Progenitor cell of endocrine pancreas (in vitro differentiated cells): ENCODE results near the gene KIFAP3. TPM values are rescaled to one million over a fixed set of nuclear protein-coding genes. Genes with fewer than 3 reads are reported as not detected.
"Not testable (repeated sequence)": the region's sequence is repeated elsewhere in the genome, so short reads cannot be mapped to it uniquely, and the experiment has no call there.

Source experiments
- DNase-seq: peaks from one replicate; pipeline ENCODE4 v3.0.0; 2021; ENCODE audit warnings: low spot score; ENCODE audit not compliant: unreplicated experiment
- H3K27ac Mint-ChIP-seq: 2 replicates; pipeline ENCODE4 v1.8.0; 2021; ENCODE audit warnings: mild to moderate bottlenecking, moderate library complexity, mixed read lengths
- H3K27me3 Mint-ChIP-seq: 2 replicates; pipeline ENCODE4 v1.8.0; 2021; ENCODE audit warnings: mixed read lengths
- H3K36me3 Mint-ChIP-seq: 2 replicates; pipeline ENCODE4 v1.8.0; 2022; ENCODE audit warnings: mixed read lengths; ENCODE audit not compliant: insufficient read depth
- H3K4me1 Mint-ChIP-seq: 2 replicates; pipeline ENCODE4 v1.8.0; 2021; ENCODE audit warnings: low read depth, mixed read lengths
- H3K4me3 Mint-ChIP-seq: 2 replicates; pipeline ENCODE4 v1.8.0; 2021; ENCODE audit warnings: low read depth, mild to moderate bottlenecking, moderate library complexity, mixed read lengths
- H3K9me3 Mint-ChIP-seq: 2 replicates; pipeline ENCODE4 v1.8.0; 2021; ENCODE audit warnings: low read depth, mixed read lengths
- total RNA-seq: library from RNA; stranded (reverse); gene quantifications from 2 replicates; pipeline ENCODE4 v1.2.1, GENCODE V29; 2021
- TF ChIP-seq, protein P1 (sequence below): fragments of 200-600 bp; sonication (generic); IDR thresholded peaks from one replicate; pipeline ENCODE4 v1.5.0; 2021; ENCODE audit warnings: antibody characterized with exemption, mild to moderate bottlenecking; ENCODE audit not compliant: unreplicated experiment

The KIFAP3 gene
- total RNA-seq, 1 donor from 2014 or later: 24.6 TPM

DNA sequence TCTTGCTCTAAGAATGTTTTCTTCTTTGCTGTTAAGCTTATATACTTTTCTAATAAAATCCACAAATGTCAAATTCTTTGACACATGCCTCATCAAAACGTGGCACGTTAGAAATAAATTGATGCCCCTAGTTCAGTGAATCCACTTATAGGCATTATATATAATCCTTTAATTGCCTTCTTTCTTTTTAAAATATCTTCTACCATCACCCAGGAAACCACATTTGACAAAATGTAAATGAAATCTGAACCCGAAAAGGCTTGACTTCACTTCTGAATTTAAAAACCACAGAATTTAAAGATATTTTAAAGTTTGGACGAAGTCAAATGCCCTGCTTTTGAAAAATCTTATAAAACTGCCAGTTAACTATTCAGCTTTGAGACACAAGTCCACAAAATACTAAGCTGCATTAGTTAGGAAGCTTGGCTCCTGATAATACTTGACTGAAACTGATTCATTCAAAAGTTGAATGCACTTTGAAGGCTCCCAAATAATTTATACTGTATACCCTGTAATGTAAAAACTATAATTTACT lies 22.4 kb upstream of the KIFAP3 start:
- H3K27me3 Mint-ChIP-seq: no peaks in the 10 kb centered on the region
- no peaks in the 10 kb centered on the region for H3K9me3 Mint-ChIP-seq
- H3K4me1 Mint-ChIP-seq: peaks cover 9% of the 10 kb centered on the region
- no peak overlapping the region for H3K27ac Mint-ChIP-seq
- TF ChIP-seq, protein P1, sequence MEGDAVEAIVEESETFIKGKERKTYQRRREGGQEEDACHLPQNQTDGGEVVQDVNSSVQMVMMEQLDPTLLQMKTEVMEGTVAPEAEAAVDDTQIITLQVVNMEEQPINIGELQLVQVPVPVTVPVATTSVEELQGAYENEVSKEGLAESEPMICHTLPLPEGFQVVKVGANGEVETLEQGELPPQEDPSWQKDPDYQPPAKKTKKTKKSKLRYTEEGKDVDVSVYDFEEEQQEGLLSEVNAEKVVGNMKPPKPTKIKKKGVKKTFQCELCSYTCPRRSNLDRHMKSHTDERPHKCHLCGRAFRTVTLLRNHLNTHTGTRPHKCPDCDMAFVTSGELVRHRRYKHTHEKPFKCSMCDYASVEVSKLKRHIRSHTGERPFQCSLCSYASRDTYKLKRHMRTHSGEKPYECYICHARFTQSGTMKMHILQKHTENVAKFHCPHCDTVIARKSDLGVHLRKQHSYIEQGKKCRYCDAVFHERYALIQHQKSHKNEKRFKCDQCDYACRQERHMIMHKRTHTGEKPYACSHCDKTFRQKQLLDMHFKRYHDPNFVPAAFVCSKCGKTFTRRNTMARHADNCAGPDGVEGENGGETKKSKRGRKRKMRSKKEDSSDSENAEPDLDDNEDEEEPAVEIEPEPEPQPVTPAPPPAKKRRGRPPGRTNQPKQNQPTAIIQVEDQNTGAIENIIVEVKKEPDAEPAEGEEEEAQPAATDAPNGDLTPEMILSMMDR: no peak
- H3K36me3 Mint-ChIP-seq: no peaks in the 10 kb centered on the region
- H3K4me3 Mint-ChIP-seq: no peak overlapping the region
- no peak for DNase-seq

DNA sequence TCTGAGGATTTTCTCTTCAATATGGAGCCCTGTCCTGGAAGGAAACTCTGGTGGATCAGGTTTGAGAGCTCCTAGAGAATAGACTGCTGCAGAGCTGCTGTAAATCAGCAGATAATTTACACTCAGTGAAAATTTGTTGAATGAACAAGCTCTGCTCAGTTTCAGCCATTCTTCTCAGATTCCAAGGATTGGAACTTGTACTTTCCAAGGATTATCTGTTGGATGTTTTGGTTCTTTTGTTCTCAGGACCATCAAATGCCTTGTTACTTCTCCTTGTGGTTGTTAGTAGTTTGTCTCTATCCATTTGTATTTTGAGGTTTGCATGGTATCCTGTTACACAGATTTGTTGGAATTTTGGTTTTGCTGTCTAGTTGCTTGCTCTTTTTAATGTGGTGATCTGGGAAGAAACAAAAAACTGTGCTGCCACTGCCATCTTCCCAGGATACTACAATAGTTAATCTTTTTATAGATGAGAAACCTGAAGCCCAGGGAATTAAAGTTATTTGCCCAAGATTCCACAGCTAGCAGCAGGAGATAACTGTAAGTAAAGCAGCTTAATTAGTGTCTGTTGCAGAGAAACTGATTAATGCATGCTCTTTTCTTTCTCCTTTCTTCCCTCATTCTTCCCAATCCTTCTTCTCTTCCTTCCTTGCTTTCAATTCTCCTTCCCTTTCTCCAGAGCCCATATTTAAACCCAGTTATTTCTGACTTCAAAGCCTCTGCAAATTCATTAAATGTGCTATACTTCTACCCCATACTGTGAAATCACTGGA lies 21.7 kb upstream of the KIFAP3 start:
- no peak for DNase-seq
- Mint-ChIP-seq H3K9me3 (no peaks in the 10 kb centered on the region), H3K27ac (no peak overlapping the region), H3K27me3 (no peaks in the 10 kb centered on the region), H3K36me3 (no peaks in the 10 kb centered on the region), H3K4me3 (no peak overlapping the region), H3K4me1 (peaks cover 9% of the 10 kb centered on the region)
- TF ChIP-seq, protein P1: no peak

DNA sequence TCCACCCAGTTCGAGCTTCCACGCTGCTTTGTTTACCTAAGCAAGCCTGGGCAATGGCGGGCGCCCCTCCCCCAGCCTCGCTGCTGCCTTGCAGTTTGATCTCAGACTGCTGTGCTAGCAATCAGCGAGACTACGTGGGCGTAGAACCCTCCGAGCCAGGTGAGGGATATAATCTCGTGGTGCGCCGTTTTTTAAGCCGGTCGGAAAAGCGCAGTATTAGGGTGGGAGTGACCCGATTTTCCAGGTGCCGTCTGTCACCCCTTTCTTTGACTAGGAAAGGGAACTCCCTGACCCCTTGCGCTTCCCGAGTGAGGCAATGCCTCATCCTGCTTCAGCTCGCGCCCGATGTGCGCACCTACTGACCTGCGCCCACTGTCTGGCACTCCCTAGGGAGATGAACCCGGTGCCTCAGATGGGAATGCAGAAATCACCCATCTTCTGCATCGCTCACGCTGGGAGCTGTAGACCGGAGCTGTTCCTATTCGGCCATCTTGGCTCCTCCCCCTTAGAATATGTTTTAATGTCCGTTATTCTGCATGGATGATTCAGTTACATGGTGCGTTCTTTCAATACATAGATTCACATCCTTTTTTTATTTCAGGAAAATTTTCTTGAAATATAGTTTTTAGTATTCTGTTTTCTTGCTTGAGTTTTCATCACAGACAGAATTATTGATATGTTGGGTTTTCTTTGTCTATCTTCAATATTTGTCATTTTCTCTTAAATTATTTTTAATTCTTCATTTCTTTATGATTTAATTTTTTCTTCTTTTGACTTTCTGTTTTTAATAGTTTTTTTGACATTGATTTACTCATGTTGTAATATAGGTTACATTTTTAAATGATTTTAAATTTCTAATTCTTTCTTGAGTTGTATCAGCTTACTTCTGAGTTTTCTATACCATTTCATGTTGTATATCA lies 20.5 kb upstream of the KIFAP3 start:
- H3K4me1 Mint-ChIP-seq, H3K27me3 Mint-ChIP-seq, H3K4me3 Mint-ChIP-seq, H3K36me3 Mint-ChIP-seq, H3K9me3 Mint-ChIP-seq, DNase-seq: not testable (repeated sequence)
- H3K27ac Mint-ChIP-seq: peak overlapping the region; percentile 33

DNA sequence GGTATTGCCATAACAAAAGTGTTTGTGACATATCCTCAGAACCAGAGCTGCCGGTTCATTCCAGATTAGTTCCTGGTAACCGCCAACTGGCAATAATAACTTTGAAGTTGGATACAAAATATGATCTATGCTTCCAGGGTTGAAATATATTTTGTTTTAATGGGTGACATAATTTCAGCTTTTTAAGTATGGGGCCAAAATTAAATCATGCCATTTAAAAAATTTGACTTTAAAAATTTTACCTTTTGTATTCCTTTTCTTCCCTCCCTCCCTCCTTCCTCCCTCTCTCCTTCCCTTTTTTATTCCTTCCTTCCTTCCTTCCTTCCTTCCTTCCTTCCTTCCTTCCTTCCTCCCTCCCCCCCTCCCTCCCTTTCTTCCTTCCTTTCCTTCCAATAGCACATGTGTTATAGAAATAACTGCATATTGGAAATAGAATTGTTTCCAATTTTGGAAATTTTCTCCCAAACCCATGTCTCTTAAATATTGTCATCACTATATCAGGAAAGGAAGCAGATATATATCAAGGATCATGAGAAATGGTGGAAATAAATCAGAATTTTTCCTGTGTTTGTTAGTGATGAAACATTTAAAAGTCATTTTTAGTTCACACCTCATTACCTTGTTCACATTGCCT lies 12.0 kb upstream of the KIFAP3 start:
- Mint-ChIP-seq H3K4me1 (no peaks in the 10 kb centered on the region), H3K9me3 (no peaks in the 10 kb centered on the region), H3K27me3 (no peaks in the 10 kb centered on the region), H3K4me3 (no peak overlapping the region), H3K27ac (no peak overlapping the region), H3K36me3 (no peaks in the 10 kb centered on the region)
- TF ChIP-seq, protein P1: no peak
- DNase-seq: no peak

DNA sequence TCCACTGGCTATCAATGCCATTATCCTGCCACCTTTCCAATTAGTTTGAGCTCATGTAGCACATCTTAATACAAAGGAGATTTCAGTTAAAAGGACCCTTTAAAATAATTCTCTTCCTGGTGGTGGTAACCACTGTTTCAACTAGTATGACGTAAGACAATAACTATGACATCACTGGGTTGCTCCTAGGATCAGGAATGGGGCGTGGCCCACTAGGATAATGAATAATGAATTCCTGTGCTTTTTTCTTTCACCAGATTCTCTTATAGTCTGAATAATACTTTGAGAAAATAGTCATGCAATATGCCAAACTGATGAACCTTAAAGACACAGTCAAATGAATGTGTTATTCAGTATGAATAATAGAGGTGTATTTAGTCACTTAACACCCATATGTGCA lies 10.6 kb upstream of the KIFAP3 start:
- Mint-ChIP-seq H3K4me1 (no peaks in the 10 kb centered on the region), H3K4me3 (no peak overlapping the region), H3K27me3 (no peaks in the 10 kb centered on the region), H3K36me3 (no peaks in the 10 kb centered on the region), H3K9me3 (no peaks in the 10 kb centered on the region), H3K27ac (no peak overlapping the region)
- DNase-seq: no peak
- TF ChIP-seq, protein P1: no peak
